WTC11 (cell line): Measurements from ENCODE around the gene ITFG1. TPM values are rescaled to one million over a fixed set of nuclear protein-coding genes. Genes with fewer than 3 reads are reported as not detected.

Experiments used
- ATAC-seq: fragments of 200-7000 bp; cut with Tn5 transposase; 2 replicates; pipeline ENCODE4 v1.10.0; 2021; ENCODE audit warnings: mild to moderate bottlenecking, moderate library complexity
- CTCF ChIA-PET: fragments of 300-600 bp; sonication (Branson Sonifier 250); formaldehyde crosslinking; loops from one replicate; lab custom pipeline; 2021; ENCODE audit warnings: antibody characterized with exemption; lab: Charles Lee
- POLR2A ChIA-PET: fragments of 350-600 bp; sonication (Branson Sonifier 250); formaldehyde crosslinking; loops from one replicate; lab custom pipeline; 2021; ENCODE audit warnings: antibody characterized with exemption; lab: Charles Lee
- DNase-seq: peaks from one replicate; pipeline ENCODE4 v3.0.0; 2021; ENCODE audit warnings: low spot score
- H3K27ac Mint-ChIP-seq: 2 replicates; pipeline ENCODE4 v1.8.0; 2021; ENCODE audit warnings: mixed read lengths
- H3K27me3 Mint-ChIP-seq: 2 replicates; pipeline ENCODE4 v1.8.0; 2021; ENCODE audit warnings: low read depth, mild to moderate bottlenecking, moderate library complexity, mixed read lengths
- H3K36me3 Mint-ChIP-seq: 2 replicates; pipeline ENCODE4 v1.8.0; 2021; ENCODE audit warnings: mixed read lengths
- H3K4me1 Mint-ChIP-seq: 2 replicates; pipeline ENCODE4 v1.8.0; 2022; ENCODE audit warnings: mixed read lengths
- H3K4me3 Mint-ChIP-seq: 2 replicates; pipeline ENCODE4 v1.8.0; 2021; ENCODE audit warnings: mild to moderate bottlenecking, moderate library complexity, mixed read lengths
- H3K9me3 Mint-ChIP-seq: 2 replicates; pipeline ENCODE4 v1.8.0; 2021; ENCODE audit warnings: mixed read lengths
- EMX1 ChIP-seq: fragments of 250-450 bp; sonication (Bioruptor Pico); IDR thresholded peaks from 2 replicates; pipeline ENCODE4 v1.8.0; 2021; ENCODE audit warnings: mild to moderate bottlenecking
- JAZF1 ChIP-seq: fragments of 250-450 bp; sonication (Bioruptor Pico); IDR thresholded peaks from 2 replicates; pipeline ENCODE4 v1.9.0; 2021; ENCODE audit warnings: moderate library complexity, mild to moderate bottlenecking, inconsistent platforms
- MLX ChIP-seq: sonication (generic); formaldehyde crosslinking; IDR thresholded peaks from 2 replicates; pipeline ENCODE4 v1.8.1; 2023; ENCODE audit warnings: mild to moderate bottlenecking, missing genetic modification reagents, moderate library complexity
- MYBL2 ChIP-seq: sonication (generic); formaldehyde crosslinking; IDR thresholded peaks from 2 replicates; pipeline ENCODE4 v1.8.1; 2023; ENCODE audit warnings: mild to moderate bottlenecking, moderate library complexity, missing genetic modification reagents
- NFATC4 ChIP-seq: fragments of 250-450 bp; sonication (Bioruptor Pico); IDR thresholded peaks from 2 replicates; pipeline ENCODE4 v1.9.0; 2021; ENCODE audit warnings: mild to moderate bottlenecking
- RORB ChIP-seq: fragments of 250-450 bp; sonication (Bioruptor Pico); IDR thresholded peaks from 2 replicates; pipeline ENCODE4 v1.9.0; 2021; ENCODE audit warnings: mild to moderate bottlenecking
- SMAD4 ChIP-seq: sonication (generic); formaldehyde crosslinking; IDR thresholded peaks from 2 replicates; pipeline ENCODE4 v1.8.0; 2022; ENCODE audit warnings: mild to moderate bottlenecking, missing genetic modification reagents
- ZNF219 ChIP-seq: sonication (generic); formaldehyde crosslinking; IDR thresholded peaks from 2 replicates; pipeline ENCODE4 v1.8.0; 2023; ENCODE audit warnings: missing genetic modification reagents, mild to moderate bottlenecking, borderline replicate concordance
- ZNF425 ChIP-seq: fragments of 250-450 bp; sonication (Bioruptor Pico); conservative IDR thresholded peaks from 2 replicates; pipeline ENCODE4 v1.9.0; 2021; ENCODE audit warnings: mild to moderate bottlenecking
- total RNA-seq: library from RNA; stranded (reverse); gene quantifications from 3 replicates; pipeline ENCODE4 v1.2.3, GENCODE V29; 2021
- TF ChIP-seq, protein P1 (sequence below): fragments of 200-600 bp; IDR thresholded peaks from 2 replicates; pipeline ENCODE4 v1.8.0; 2022; ENCODE audit warnings: antibody characterized with exemption
- TF ChIP-seq, protein P2 (sequence below): sonication (generic); formaldehyde crosslinking; IDR thresholded peaks from 2 replicates; pipeline ENCODE4 v1.8.0; 2022; ENCODE audit warnings: missing genetic modification reagents
- TF ChIP-seq, protein P3 (sequence below): sonication (generic); formaldehyde crosslinking; IDR thresholded peaks from 2 replicates; pipeline ENCODE4 v1.8.0; 2023; ENCODE audit warnings: missing genetic modification reagents, mild to moderate bottlenecking, borderline replicate concordance
- TF ChIP-seq, protein P4 (sequence below): sonication (generic); formaldehyde crosslinking; IDR thresholded peaks from 2 replicates; pipeline ENCODE4 v1.8.1; 2023; ENCODE audit warnings: mild to moderate bottlenecking, missing genetic modification reagents
- TF ChIP-seq, protein P5 (sequence below): sonication (generic); formaldehyde crosslinking; IDR thresholded peaks from 2 replicates; pipeline ENCODE4 v1.8.1; 2022; ENCODE audit warnings: mild to moderate bottlenecking, moderate library complexity, missing genetic modification reagents

Gene ITFG1
- total RNA-seq, 1 experiment from 2014 or later, result 21.1 TPM

GRCh38 chr16:47198180-47198575 is 262.7 kb downstream of the ITFG1 start:
- DNase-seq (no peak), ATAC-seq (no peak)
- POLR2A ChIA-PET, result no interaction called here
- no peak overlapping the region for H3K27ac Mint-ChIP-seq
- no peaks in the 10 kb centered on the region for H3K27me3 Mint-ChIP-seq
- peaks cover 28% of the 10 kb centered on the region for H3K4me1 Mint-ChIP-seq
- no peak overlapping the region for H3K4me3 Mint-ChIP-seq
- H3K36me3 Mint-ChIP-seq, result peaks cover 6% of the 10 kb centered on the region
- CTCF ChIA-PET, result interaction anchor here (1.6 kb wide), 1 partner anchor 36 kb away, joined by 3 read pairs; no protein-coding TSS in a partner anchor
- peaks cover 7% of the 10 kb centered on the region for H3K9me3 Mint-ChIP-seq
- TF ChIP-seq, protein P1, sequence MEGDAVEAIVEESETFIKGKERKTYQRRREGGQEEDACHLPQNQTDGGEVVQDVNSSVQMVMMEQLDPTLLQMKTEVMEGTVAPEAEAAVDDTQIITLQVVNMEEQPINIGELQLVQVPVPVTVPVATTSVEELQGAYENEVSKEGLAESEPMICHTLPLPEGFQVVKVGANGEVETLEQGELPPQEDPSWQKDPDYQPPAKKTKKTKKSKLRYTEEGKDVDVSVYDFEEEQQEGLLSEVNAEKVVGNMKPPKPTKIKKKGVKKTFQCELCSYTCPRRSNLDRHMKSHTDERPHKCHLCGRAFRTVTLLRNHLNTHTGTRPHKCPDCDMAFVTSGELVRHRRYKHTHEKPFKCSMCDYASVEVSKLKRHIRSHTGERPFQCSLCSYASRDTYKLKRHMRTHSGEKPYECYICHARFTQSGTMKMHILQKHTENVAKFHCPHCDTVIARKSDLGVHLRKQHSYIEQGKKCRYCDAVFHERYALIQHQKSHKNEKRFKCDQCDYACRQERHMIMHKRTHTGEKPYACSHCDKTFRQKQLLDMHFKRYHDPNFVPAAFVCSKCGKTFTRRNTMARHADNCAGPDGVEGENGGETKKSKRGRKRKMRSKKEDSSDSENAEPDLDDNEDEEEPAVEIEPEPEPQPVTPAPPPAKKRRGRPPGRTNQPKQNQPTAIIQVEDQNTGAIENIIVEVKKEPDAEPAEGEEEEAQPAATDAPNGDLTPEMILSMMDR, result no peak
- TF ChIP-seq MLX (CRISPR knock-in tag) (no peak), NFATC4 (no peak), ZNF219 (CRISPR knock-in tag) (no peak), MYBL2 (CRISPR knock-in tag) (no peak)
- TF ChIP-seq, protein P2, sequence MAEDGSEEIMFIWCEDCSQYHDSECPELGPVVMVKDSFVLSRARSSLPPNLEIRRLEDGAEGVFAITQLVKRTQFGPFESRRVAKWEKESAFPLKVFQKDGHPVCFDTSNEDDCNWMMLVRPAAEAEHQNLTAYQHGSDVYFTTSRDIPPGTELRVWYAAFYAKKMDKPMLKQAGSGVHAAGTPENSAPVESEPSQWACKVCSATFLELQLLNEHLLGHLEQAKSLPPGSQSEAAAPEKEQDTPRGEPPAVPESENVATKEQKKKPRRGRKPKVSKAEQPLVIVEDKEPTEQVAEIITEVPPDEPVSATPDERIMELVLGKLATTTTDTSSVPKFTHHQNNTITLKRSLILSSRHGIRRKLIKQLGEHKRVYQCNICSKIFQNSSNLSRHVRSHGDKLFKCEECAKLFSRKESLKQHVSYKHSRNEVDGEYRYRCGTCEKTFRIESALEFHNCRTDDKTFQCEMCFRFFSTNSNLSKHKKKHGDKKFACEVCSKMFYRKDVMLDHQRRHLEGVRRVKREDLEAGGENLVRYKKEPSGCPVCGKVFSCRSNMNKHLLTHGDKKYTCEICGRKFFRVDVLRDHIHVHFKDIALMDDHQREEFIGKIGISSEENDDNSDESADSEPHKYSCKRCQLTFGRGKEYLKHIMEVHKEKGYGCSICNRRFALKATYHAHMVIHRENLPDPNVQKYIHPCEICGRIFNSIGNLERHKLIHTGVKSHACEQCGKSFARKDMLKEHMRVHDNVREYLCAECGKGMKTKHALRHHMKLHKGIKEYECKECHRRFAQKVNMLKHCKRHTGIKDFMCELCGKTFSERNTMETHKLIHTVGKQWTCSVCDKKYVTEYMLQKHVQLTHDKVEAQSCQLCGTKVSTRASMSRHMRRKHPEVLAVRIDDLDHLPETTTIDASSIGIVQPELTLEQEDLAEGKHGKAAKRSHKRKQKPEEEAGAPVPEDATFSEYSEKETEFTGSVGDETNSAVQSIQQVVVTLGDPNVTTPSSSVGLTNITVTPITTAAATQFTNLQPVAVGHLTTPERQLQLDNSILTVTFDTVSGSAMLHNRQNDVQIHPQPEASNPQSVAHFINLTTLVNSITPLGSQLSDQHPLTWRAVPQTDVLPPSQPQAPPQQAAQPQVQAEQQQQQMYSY (CRISPR knock-in tag), result no peak
- TF ChIP-seq, protein P3, sequence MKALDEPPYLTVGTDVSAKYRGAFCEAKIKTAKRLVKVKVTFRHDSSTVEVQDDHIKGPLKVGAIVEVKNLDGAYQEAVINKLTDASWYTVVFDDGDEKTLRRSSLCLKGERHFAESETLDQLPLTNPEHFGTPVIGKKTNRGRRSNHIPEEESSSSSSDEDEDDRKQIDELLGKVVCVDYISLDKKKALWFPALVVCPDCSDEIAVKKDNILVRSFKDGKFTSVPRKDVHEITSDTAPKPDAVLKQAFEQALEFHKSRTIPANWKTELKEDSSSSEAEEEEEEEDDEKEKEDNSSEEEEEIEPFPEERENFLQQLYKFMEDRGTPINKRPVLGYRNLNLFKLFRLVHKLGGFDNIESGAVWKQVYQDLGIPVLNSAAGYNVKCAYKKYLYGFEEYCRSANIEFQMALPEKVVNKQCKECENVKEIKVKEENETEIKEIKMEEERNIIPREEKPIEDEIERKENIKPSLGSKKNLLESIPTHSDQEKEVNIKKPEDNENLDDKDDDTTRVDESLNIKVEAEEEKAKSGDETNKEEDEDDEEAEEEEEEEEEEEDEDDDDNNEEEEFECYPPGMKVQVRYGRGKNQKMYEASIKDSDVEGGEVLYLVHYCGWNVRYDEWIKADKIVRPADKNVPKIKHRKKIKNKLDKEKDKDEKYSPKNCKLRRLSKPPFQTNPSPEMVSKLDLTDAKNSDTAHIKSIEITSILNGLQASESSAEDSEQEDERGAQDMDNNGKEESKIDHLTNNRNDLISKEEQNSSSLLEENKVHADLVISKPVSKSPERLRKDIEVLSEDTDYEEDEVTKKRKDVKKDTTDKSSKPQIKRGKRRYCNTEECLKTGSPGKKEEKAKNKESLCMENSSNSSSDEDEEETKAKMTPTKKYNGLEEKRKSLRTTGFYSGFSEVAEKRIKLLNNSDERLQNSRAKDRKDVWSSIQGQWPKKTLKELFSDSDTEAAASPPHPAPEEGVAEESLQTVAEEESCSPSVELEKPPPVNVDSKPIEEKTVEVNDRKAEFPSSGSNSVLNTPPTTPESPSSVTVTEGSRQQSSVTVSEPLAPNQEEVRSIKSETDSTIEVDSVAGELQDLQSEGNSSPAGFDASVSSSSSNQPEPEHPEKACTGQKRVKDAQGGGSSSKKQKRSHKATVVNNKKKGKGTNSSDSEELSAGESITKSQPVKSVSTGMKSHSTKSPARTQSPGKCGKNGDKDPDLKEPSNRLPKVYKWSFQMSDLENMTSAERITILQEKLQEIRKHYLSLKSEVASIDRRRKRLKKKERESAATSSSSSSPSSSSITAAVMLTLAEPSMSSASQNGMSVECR (CRISPR knock-in tag), result no peak
- TF ChIP-seq, protein P4, sequence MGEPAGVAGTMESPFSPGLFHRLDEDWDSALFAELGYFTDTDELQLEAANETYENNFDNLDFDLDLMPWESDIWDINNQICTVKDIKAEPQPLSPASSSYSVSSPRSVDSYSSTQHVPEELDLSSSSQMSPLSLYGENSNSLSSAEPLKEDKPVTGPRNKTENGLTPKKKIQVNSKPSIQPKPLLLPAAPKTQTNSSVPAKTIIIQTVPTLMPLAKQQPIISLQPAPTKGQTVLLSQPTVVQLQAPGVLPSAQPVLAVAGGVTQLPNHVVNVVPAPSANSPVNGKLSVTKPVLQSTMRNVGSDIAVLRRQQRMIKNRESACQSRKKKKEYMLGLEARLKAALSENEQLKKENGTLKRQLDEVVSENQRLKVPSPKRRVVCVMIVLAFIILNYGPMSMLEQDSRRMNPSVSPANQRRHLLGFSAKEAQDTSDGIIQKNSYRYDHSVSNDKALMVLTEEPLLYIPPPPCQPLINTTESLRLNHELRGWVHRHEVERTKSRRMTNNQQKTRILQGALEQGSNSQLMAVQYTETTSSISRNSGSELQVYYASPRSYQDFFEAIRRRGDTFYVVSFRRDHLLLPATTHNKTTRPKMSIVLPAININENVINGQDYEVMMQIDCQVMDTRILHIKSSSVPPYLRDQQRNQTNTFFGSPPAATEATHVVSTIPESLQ (CRISPR knock-in tag), result no peak

DNA sequence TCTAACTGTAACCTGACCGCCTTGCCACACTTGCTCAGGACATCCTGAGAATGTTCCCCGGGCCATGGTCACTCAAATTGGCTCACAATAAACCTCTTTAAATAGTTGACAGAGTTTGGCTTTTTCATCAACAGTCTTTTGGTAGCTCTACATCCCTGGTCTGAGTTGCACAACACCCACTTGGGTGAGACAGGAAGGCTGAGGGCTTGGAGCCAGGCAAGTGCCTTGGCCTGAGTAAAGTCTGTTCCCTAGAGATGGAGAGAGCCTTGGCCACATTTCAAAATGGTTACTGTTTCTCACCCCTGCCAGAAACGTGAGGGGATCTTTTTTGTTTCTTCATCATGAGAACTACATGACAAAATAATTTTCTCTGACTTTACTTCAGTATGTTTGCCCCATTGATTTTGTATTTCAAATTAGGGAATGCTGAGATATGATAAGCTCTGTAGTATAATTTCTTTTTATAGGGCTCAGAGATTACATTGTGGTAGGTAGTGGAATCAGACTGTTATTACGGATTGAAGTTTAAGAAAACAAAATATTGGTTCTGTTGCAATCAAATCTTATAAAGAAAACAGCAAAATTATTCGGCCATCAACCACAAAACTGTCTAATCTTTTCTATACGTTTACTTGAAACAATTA is 263.2 kb downstream of the ITFG1 start:
- Mint-ChIP-seq H3K27ac (no peak overlapping the region), H3K4me3 (no peak overlapping the region), H3K9me3 (peaks cover 7% of the 10 kb centered on the region), H3K27me3 (no peaks in the 10 kb centered on the region), H3K36me3 (peaks cover 6% of the 10 kb centered on the region), H3K4me1 (peaks cover 32% of the 10 kb centered on the region)
- POLR2A ChIA-PET, result no interaction called here
- DNase-seq (no peak), ATAC-seq (no peak)
- CTCF ChIA-PET, result interaction anchor here (1.6 kb wide), 1 partner anchor 35 kb away, joined by 3 read pairs; no protein-coding TSS in a partner anchor
- TF ChIP-seq RORB (CRISPR knock-in tag) (no peak), EMX1 (CRISPR knock-in tag) (no peak), JAZF1 (CRISPR knock-in tag) (no peak), SMAD4 (no peak), ZNF425 (CRISPR knock-in tag) (no peak)
- TF ChIP-seq, protein P5, sequence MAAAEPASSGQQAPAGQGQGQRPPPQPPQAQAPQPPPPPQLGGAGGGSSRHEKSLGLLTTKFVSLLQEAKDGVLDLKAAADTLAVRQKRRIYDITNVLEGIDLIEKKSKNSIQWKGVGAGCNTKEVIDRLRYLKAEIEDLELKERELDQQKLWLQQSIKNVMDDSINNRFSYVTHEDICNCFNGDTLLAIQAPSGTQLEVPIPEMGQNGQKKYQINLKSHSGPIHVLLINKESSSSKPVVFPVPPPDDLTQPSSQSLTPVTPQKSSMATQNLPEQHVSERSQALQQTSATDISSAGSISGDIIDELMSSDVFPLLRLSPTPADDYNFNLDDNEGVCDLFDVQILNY (CRISPR knock-in tag), result no peak
- TF ChIP-seq, protein P1, result no peak
